Smooth muscle cell (in vitro differentiated cells): Measurements from ENCODE around the gene DENND1A. TPM values are rescaled to one million over a fixed set of nuclear protein-coding genes. Genes with fewer than 3 reads are reported as not detected.
"Not testable (repeated sequence)": the region's sequence is repeated elsewhere in the genome, so short reads cannot be mapped to it uniquely, and the experiment has no call there.

Experiments
- DNase-seq: peaks from one replicate; lab custom pipeline; 2025; ENCODE audit not compliant: unreplicated experiment; lab: John Stamatoyannopoulos, UW
- H2AFZ ChIP-seq: fragments of 200-600 bp; sonication (generic); 2 replicates; pipeline ENCODE4 v1.6.0; 2016; ENCODE audit warnings: antibody characterized with exemption, low read depth, mild to moderate bottlenecking
- H3F3A ChIP-seq: fragments of 200-600 bp; sonication (generic); 2 replicates; pipeline ENCODE4 v1.6.0; 2017; ENCODE audit warnings: antibody characterized with exemption, low read depth
- H3K27ac ChIP-seq: fragments of 200-600 bp; sonication (generic); 2 replicates; pipeline ENCODE4 v1.5.1; 2016; ENCODE audit warnings: low read depth, mild to moderate bottlenecking
- H3K27me3 ChIP-seq: fragments of 200-600 bp; sonication (generic); 2 replicates; pipeline ENCODE4 v1.6.1; 2016; ENCODE audit warnings: low read depth, mild to moderate bottlenecking
- H3K36me3 ChIP-seq: fragments of 200-600 bp; sonication (generic); 2 replicates; pipeline ENCODE4 v1.5.1; 2016; ENCODE audit warnings: low read depth
- H3K4me1 ChIP-seq: fragments of 200-600 bp; sonication (generic); 2 replicates; pipeline ENCODE4 v1.5.1; 2016; ENCODE audit warnings: low read depth
- H3K4me2 ChIP-seq: fragments of 200-600 bp; sonication (generic); 2 replicates; pipeline ENCODE4 v1.6.0; 2016; ENCODE audit warnings: mild to moderate bottlenecking
- H3K4me3 ChIP-seq: fragments of 200-600 bp; sonication (generic); 2 replicates; pipeline ENCODE4 v1.5.1; 2016; ENCODE audit warnings: mild to moderate bottlenecking
- H3K79me2 ChIP-seq: fragments of 200-600 bp; sonication (generic); 2 replicates; pipeline ENCODE4 v1.6.0; 2016; ENCODE audit warnings: low read depth, mild to moderate bottlenecking
- H3K9ac ChIP-seq: fragments of 200-600 bp; sonication (generic); 2 replicates; pipeline ENCODE4 v1.6.0; 2016; ENCODE audit warnings: low read depth
- H3K9me3 ChIP-seq: fragments of 200-600 bp; sonication (generic); replicated peaks from 2 replicates; pipeline ENCODE4 v1.5.1; 2016; ENCODE audit warnings: low read depth
- H4K20me1 ChIP-seq: fragments of 200-600 bp; sonication (generic); 2 replicates; pipeline ENCODE4 v1.6.0; 2016; ENCODE audit warnings: low read depth
- CTCF ChIP-seq: fragments of 200-600 bp; sonication (generic); IDR thresholded peaks from 2 replicates; pipeline ENCODE4 v1.5.1; 2017; ENCODE audit warnings: borderline replicate concordance, mild to moderate bottlenecking, antibody characterized with exemption; ENCODE audit not compliant: insufficient read depth, poor library complexity, severe bottlenecking
- WGBS: methylation state at CpG from one replicate; pipeline ENCODE4 v1.1.7; 2016; ENCODE audit warnings: low lambda C conversion rate; 5-methylcytosine and 5-hydroxymethylcytosine counted together
- polyA plus RNA-seq: library from polyadenylated mRNA; unstranded; fragments of >200 nt; fragmentation: Nextera tagmentation; extraction: Ambion mirVana; gene quantifications from 2 replicates; pipeline ENCODE4 v1.2.1, GENCODE V29; 2016
- total RNA-seq: library from RNA; depleted of rRNA; stranded (reverse); fragments of >200 nt; gene quantifications from 2 replicates; pipeline ENCODE4 v1.2.3, GENCODE V29; 2014

Gene DENND1A
- total and polyA plus RNA-seq, 2 experiments from 2014 or later: 8.1 to 20.2 TPM

- peaks cover 20% of the 10 kb centered on the region for H4K20me1 ChIP-seq
Observed at GRCh38 chr9:123739902-123740301, 190.0 kb downstream of the DENND1A start.

GRCh38 chr9:123739387-123739786 lies 190.5 kb downstream of the DENND1A start:
- H3K27ac ChIP-seq: no peak overlapping the region

More at GRCh38 chr9:123739902-123740301, 190.0 kb downstream of the DENND1A start:
- Histone ChIP-seq H3K36me3 (no peaks in the 10 kb centered on the region), H3K27ac (no peak overlapping the region), H3K4me2 (no peak overlapping the region), H3K79me2 (no peaks in the 10 kb centered on the region), H3K4me1 (peaks cover 11% of the 10 kb centered on the region), H2AFZ (no peak overlapping the region), H3K9me3 (no peaks in the 10 kb centered on the region), H3K9ac (no peak overlapping the region), H3K4me3 (no peak overlapping the region), H3F3A (no peaks in the 10 kb centered on the region), H3K27me3 (no peaks in the 10 kb centered on the region)
- WGBS: 98% methylated on average over 2 of the region's 2 CpGs
- no peak for DNase-seq
- no peak for TF ChIP-seq CTCF

GRCh38 chr9:123738648-123739047 lies 191.3 kb downstream of the DENND1A start:
- WGBS: 94% methylated on average over 2 of the region's 2 CpGs
- TF ChIP-seq CTCF: no peak
- Histone ChIP-seq H4K20me1 (peaks cover 20% of the 10 kb centered on the region), H3K9me3 (no peaks in the 10 kb centered on the region), H2AFZ (no peak overlapping the region), H3K27me3 (no peaks in the 10 kb centered on the region), H3K4me2 (no peak overlapping the region), H3F3A (no peaks in the 10 kb centered on the region), H3K36me3 (no peaks in the 10 kb centered on the region), H3K79me2 (no peaks in the 10 kb centered on the region), H3K9ac (no peak overlapping the region), H3K4me1 (peaks cover 11% of the 10 kb centered on the region), H3K4me3 (no peak overlapping the region), H3K27ac (no peak overlapping the region)
- no peak for DNase-seq

More at GRCh38 chr9:123739387-123739786, 190.5 kb downstream of the DENND1A start:
- Histone ChIP-seq H3K27me3 (no peaks in the 10 kb centered on the region), H2AFZ (no peak overlapping the region), H3K36me3 (no peaks in the 10 kb centered on the region), H3K9me3 (no peaks in the 10 kb centered on the region), H3K4me2 (no peak overlapping the region), H3F3A (no peaks in the 10 kb centered on the region), H4K20me1 (peaks cover 20% of the 10 kb centered on the region), H3K4me1 (peaks cover 11% of the 10 kb centered on the region), H3K4me3 (no peak overlapping the region), H3K9ac (no peak overlapping the region), H3K79me2 (no peaks in the 10 kb centered on the region)
- 95% methylated on average over 1 of the region's 1 CpG for WGBS
- DNase-seq: no peak
- no peak for TF ChIP-seq CTCF

GRCh38 chr9:123735376-123735775 lies 194.6 kb downstream of the DENND1A start:
- H3K9me3 ChIP-seq: no peaks in the 10 kb centered on the region
- no peak overlapping the region for H3K9ac ChIP-seq
- TF ChIP-seq CTCF: no peak
- H3K79me2 ChIP-seq: no peaks in the 10 kb centered on the region
- H3K36me3 ChIP-seq: no peaks in the 10 kb centered on the region
- no peaks in the 10 kb centered on the region for H3K4me1 ChIP-seq
- no peak overlapping the region for H3K4me2 ChIP-seq
- H3K4me3 ChIP-seq: no peak overlapping the region
- H2AFZ ChIP-seq: no peak overlapping the region
- no peak overlapping the region for H3K27ac ChIP-seq
- DNase-seq: no peak
- H3K27me3 ChIP-seq: no peaks in the 10 kb centered on the region
- H4K20me1 ChIP-seq: no peaks in the 10 kb centered on the region
- no peaks in the 10 kb centered on the region for H3F3A ChIP-seq
- 98% methylated on average over 4 of the region's 4 CpGs for WGBS

GRCh38 chr9:123728571-123728970 lies 201.4 kb downstream of the DENND1A start:
- not testable (repeated sequence) for H3F3A ChIP-seq, H3K27me3 ChIP-seq, H3K79me2 ChIP-seq, H3K9ac ChIP-seq, H3K36me3 ChIP-seq, DNase-seq, H3K4me3 ChIP-seq, H3K9me3 ChIP-seq, H2AFZ ChIP-seq, H3K4me1 ChIP-seq, H4K20me1 ChIP-seq, H3K27ac ChIP-seq, H3K4me2 ChIP-seq
- WGBS: 87% methylated on average over 5 of the region's 5 CpGs
